ENCODE measurements around the gene B3GNT9. TPM values are rescaled to one million over a fixed set of nuclear protein-coding genes. Genes with fewer than 3 reads are reported as not detected.

The B3GNT9 gene
- total RNA-seq, 3 donors from 2014 or later, result 1.3 to 1.9 (median 1.3) TPM

DNA sequence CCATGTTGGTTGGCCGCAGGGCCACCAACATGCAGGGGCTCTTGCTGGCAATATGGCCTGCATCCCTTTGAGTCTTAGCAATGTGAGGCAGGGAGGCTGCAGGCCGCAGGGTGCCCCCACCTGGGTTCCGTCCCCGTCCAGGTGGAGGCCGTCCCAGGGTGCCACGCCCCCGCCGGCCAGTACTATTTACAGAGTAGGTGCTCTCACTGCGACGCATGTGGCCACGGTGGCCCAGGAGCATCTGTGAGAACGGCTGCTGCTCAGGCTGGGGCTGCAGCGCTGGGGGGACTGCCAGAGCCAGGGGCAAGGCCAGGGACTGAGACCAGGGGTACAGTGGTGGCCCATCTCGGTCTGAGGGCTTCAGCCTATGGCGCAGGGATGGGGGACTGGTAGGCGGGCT lies 29.4 kb upstream of the B3GNT9 start:
- Mint-ChIP-seq H3K9me3 (no peaks in the 10 kb centered on the region), H3K4me3 (no peak overlapping the region), H3K4me1 (ENCODE audit: low read depth) (peaks cover 12% of the 10 kb centered on the region), H3K36me3 (ENCODE audit: insufficient read depth) (no peaks in the 10 kb centered on the region), H3K27me3 (ENCODE audit: low read depth) (peaks cover 5% of the 10 kb centered on the region)
- DNase-seq (no peak), ATAC-seq (no peak)

DNA sequence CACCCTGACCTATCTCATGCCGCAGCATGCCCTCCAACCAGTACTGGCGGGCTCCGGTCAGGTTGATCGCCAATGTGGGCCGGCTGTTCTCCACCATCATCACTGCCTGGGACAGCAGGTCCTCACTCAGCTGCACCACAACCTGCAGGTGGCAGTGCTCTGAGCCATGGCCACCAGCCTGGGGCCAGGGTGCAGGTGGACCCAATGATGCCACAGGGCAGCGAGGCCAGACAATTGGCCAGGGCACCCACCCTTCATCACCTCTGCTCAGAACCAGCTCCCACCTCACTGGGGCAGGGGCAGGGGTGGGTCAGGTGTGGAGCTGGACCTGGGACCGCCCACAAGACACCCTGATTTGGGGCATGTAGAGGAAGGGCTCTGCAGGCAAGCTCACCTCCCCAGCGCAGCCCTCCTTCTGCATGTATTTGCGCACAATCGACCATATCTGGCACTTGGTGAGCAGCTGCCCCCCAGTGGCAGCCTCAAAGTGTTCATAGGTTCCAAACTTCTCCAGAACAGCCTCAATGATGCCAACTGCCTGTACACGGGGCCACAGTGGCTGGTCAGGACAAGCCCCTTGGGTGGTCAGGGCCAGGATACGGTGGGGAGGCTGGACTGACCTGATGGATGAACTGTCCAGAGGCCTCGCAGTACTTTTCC lies 28.8 kb upstream of the B3GNT9 start:
- H3K36me3 Mint-ChIP-seq (ENCODE audit: insufficient read depth), result no peaks in the 10 kb centered on the region
- peaks cover 6% of the 10 kb centered on the region for H3K27me3 Mint-ChIP-seq (ENCODE audit: low read depth)
- no peak for DNase-seq
- peaks cover 7% of the 10 kb centered on the region for H3K4me1 Mint-ChIP-seq (ENCODE audit: low read depth)
- no peaks in the 10 kb centered on the region for H3K9me3 Mint-ChIP-seq
- no peak overlapping the region for H3K4me3 Mint-ChIP-seq
- ATAC-seq, result no peak

DNA sequence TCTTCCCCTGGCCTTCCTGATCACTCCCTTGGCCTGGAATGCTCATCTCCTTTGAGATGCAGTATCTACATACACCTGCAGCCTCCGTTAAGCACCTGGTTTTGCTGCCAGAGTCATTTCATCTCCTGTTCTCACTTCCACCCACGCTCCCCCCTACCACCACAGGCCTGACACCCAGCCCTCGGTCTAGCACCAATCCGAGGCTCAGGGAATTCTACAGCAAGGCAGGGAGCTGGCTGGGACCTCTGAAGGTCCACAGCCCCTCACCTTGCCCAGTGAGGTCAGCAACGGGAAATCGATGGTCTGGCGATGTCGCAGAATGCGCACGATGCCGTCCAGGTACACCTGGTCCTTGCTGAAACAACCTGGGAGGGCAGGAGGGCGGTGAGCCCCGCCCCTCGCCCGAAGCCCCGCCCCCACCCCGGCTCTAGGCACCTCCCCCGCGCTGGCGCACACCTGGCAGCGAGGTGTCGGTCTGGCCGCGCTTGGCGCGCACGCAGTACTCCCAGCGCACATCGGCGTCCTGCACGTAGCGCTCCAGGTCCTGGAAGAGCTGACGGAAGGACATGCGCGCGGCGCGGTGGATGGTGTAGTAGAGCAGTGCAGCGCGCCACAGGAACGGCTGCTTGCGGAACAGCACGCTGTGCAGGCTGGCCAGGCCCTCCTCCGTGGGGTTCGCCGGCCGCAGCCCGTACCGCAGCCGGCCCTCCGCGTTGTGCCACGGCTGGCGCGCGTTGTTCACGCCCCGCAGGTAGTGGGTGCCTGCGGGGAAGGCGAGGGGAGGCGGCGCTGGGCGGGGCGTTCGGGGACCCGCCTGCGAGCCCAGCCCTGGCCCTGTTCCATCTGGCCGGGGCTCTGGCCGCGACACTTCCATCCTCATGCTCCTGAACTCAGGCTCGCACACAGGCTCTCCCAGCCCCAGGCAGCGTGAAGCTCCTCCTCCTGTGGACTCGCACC lies 27.2 kb upstream of the B3GNT9 start:
- peaks cover 16% of the 10 kb centered on the region for H3K27me3 Mint-ChIP-seq (ENCODE audit: low read depth)
- H3K4me3 Mint-ChIP-seq, result peak overlapping the region; percentile 58
- ATAC-seq, result peak; percentile 53 to 63
- DNase-seq, result peak; percentile 40
- H3K9me3 Mint-ChIP-seq, result no peaks in the 10 kb centered on the region
- H3K4me1 Mint-ChIP-seq (ENCODE audit: low read depth), result peaks cover 19% of the 10 kb centered on the region
- H3K36me3 Mint-ChIP-seq (ENCODE audit: insufficient read depth), result no peaks in the 10 kb centered on the region

DNA sequence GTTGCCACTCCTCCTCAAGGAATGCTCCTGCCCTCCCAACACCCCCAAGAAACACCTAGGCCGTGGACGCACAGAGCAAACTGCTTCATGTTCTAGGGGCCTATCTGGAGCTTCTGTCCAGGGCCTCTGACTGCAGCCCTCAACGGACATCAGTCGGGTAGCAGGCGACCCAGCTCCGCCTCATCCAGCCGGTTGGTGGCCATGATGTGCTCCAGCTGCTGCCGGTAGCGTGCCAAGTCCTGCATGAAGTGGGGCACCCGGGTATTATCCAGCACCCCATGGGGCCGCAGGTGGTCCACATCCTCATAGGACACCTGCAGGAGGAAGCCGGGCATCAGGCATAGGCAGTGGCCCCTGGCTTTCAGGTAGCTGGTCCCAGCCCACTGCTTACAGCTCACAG lies 25.9 kb upstream of the B3GNT9 start:
- Mint-ChIP-seq H3K4me1 (ENCODE audit: low read depth) (peaks cover 20% of the 10 kb centered on the region), H3K27me3 (ENCODE audit: low read depth) (peaks cover 22% of the 10 kb centered on the region)
- ATAC-seq, result no peak

DNA sequence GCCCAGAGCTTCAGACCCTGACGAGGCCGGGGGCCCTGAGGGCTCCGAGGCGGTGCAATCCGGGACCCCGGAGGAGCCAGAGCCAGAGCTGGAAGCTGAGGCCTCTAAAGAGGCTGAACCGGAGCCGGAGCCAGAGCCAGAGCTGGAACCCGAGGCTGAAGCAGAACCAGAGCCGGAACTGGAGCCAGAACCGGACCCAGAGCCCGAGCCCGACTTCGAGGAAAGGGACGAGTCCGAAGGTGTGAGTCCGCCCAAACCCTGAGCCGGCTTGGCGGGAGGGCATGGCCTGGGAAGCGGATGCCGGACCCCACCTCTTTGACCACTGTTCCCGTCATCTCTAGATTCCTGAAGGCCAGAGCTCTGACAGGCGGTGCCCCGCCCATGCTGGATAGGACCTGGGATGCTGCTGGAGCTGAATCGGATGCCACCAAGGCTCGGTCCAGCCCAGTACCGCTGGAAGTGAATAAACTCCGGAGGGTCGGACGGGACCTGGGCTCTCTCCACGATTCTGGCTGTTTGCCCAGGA lies 24.0 kb upstream of the B3GNT9 start:
- DNase-seq (no peak), ATAC-seq (peak in 1 of 2 donors; percentile 1)
- no peak overlapping the region for H3K4me3 Mint-ChIP-seq
- H3K9me3 Mint-ChIP-seq, result no peaks in the 10 kb centered on the region
- peaks cover 38% of the 10 kb centered on the region for H3K27me3 Mint-ChIP-seq (ENCODE audit: low read depth)
- no peaks in the 10 kb centered on the region for H3K36me3 Mint-ChIP-seq (ENCODE audit: insufficient read depth)
- H3K4me1 Mint-ChIP-seq (ENCODE audit: low read depth), result peaks cover 30% of the 10 kb centered on the region

More for the DNA sequence above, 25.9 kb upstream of the B3GNT9 start:
- no peaks in the 10 kb centered on the region for H3K36me3 Mint-ChIP-seq (ENCODE audit: insufficient read depth)
- no peaks in the 10 kb centered on the region for H3K9me3 Mint-ChIP-seq
- peak overlapping the region; percentile 38 for H3K4me3 Mint-ChIP-seq
- no peak for DNase-seq

DNA sequence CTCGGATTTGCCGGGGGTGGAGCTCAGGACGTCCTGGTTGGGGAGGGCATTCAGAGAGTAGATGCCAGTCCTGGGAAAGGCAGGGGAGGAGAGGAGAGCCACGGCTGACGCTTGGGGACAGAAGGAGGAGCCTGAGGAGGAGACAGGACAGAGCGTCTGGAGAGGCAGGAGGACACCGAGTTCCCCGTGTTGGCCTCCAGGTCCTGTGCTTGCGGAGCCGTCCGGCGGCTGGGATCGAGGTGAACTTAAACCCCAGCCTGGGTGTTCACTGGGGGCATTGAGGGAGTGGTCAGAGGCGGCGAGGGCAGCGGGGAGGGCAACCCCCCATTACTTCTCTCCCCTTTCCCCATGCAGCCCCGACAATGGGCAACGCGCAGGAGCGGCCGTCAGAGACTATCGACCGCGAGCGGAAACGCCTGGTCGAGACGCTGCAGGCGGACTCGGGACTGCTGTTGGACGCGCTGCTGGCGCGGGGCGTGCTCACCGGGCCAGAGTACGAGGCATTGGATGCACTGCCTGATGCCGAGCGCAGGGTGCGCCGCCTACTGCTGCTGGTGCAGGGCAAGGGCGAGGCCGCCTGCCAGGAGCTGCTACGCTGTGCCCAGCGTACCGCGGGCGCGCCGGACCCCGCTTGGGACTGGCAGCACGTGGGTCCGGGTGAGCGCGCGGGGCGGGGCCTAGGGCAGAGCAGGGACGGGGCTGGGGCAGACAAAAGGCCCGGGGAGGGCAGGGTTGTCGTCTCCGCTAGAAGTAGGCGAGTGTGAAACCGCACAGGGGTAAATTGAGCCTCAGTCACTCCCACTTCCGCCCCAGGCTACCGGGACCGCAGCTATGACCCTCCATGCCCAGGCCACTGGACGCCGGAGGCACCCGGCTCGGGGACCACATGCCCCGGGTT lies 23.3 kb upstream of the B3GNT9 start:
- peak; percentile 82 to 85 for ATAC-seq
- Mint-ChIP-seq H3K9me3 (no peaks in the 10 kb centered on the region), H3K36me3 (ENCODE audit: insufficient read depth) (no peaks in the 10 kb centered on the region), H3K4me3 (peak overlapping the region; percentile 78), H3K27me3 (ENCODE audit: low read depth) (peaks cover 43% of the 10 kb centered on the region), H3K4me1 (ENCODE audit: low read depth) (peaks cover 33% of the 10 kb centered on the region)
- peak; percentile 50 for DNase-seq

DNA sequence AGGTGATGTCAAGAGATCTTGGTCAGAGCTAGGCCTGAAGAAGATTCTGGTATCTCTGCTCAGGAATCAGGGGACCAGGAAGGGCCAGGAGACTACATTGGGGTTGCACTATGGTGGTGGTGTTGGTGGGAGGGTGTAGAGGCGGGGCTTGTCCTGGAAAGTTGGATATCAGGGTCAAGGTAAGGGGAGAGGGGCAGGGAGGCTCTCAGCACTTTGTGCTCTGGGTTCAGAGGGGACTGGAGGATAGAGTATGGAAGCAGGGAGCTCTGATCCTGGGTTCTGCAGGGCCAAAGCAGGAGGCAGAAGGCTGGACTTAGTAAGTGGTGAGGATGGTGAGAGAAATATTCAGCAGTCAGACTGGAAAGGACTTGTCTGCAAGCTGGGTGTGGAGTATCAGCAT lies 22.5 kb upstream of the B3GNT9 start:
- DNase-seq (no peak), ATAC-seq (no peak)
- Mint-ChIP-seq H3K4me3 (peak overlapping the region; percentile 78), H3K36me3 (ENCODE audit: insufficient read depth) (no peaks in the 10 kb centered on the region), H3K27me3 (ENCODE audit: low read depth) (peaks cover 47% of the 10 kb centered on the region), H3K4me1 (ENCODE audit: low read depth) (peaks cover 32% of the 10 kb centered on the region), H3K9me3 (no peaks in the 10 kb centered on the region)

DNA sequence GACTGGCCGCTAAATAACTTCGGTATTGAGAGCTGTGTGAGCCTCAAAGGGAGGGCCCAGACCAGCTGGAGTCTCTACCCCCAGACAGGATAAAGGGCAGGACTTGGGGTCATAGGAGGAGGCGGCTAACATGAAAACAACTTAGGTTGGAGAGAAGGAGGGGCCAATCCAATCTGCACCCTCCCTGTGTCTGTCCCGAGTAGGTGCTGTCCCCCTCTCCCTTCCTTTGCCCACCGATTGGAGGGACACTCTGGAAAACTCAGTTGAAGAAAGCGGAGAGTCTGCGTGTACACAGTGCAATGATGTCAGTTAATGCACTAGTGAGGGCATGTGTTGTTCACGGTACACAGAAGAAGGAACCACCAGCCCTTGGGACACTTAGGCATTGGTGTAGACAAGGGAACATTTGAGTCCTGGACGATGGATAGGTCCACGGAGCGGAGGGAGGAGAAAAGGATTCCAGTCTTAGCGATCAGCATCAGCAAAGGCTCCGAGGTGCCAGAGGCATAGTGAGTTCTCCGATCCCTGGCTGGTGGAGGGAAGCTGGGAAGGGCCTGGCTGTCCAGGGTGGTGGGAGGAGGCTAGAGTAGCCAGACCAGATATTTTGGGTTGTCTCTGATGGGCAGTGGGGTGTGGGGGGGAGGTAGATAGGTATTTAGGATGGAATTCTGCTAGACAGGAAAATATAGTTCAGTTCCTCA lies 20.3 kb upstream of the B3GNT9 start:
- DNase-seq, result no peak
- H3K4me1 Mint-ChIP-seq (ENCODE audit: low read depth), result peaks cover 29% of the 10 kb centered on the region
- H3K36me3 Mint-ChIP-seq (ENCODE audit: insufficient read depth), result no peaks in the 10 kb centered on the region
- peaks cover 69% of the 10 kb centered on the region for H3K27me3 Mint-ChIP-seq (ENCODE audit: low read depth)
- H3K4me3 Mint-ChIP-seq, result peak overlapping the region; percentile 14
- ATAC-seq, result no peak
- no peaks in the 10 kb centered on the region for H3K9me3 Mint-ChIP-seq

DNA sequence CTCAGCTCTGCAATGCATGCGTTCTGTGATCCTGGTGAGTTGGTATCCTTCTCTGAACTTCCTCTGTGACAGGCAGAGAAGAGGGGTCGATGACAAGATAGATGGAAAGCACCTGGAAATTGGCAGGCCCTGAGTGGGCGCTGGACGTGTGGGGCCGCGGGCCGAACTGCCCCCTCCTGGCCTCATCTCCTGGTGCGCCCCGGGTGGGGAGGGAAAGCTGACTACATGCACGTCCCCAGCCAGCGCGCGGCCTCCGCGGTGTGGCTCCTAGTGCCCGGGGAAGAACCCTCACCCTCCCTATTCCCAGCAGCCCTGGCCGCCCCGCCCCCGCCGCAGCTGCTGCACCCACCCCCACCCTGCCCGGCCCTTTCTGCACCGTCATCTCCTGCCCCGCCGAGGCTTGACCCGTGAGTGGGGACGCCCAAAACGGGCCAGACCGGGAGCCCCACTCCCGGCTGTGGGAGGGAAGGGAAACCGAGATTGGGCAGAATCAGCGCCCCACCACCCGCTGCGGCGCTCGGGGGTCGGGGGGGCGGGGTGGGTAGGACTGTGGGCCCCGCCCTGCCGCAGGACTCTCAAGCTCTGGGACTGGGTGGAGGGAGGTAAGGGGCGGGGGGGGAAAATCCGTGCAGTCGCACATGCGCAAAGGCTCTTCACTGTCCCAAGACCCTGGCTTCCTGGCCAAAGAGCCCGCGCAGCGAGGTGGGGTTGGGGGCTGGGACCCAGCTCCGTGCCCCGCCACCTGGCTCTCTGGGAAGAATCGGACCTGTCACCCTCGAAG lies 19.6 kb upstream of the B3GNT9 start, which contains the start of gene NOL3:
Gene NOL3, plus strand, starts transcription at position 371 of the 781 bp plus-strand sequence.
- H3K36me3 Mint-ChIP-seq (ENCODE audit: insufficient read depth), result no peaks in the 10 kb centered on the region
- peaks cover 29% of the 10 kb centered on the region for H3K4me1 Mint-ChIP-seq (ENCODE audit: low read depth)
- ATAC-seq (peak in 1 of 2 donors; percentile 5), DNase-seq (no peak)
- peak within 1 kb of the TSS; percentile 66 for H3K4me3 Mint-ChIP-seq
- H3K9me3 Mint-ChIP-seq, result no peaks in the 10 kb centered on the region
- peaks cover 71% of the 10 kb centered on the region for H3K27me3 Mint-ChIP-seq (ENCODE audit: low read depth)

DNA sequence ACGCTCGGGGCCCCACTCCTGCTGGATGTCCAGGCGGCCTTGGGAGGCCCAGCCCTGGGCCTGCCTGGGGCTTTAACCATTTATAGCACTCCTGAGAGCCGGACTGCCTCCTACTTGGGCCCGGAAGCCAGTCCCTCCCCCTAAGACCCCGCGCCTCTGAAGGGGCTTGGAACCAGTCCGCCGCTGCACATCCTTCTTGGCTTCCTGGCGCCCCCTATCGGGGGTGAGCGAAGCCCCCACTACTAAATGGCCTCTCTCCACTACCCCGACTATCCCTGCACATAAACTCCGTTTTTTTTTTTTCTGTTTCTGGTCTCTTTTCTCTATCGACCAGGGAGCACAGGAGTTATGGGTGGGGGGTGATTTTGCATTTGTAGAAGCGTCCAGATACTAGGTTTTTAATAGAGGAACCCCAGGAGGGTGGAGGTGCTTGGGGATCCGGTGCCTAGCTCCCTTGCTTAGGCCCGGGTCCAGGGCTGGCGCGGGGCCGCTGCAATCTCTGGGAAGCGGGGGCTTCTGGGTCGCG lies 18.9 kb upstream of the B3GNT9 start:
- peak overlapping the region; percentile 66 for H3K4me3 Mint-ChIP-seq
- peaks cover 34% of the 10 kb centered on the region for H3K4me1 Mint-ChIP-seq (ENCODE audit: low read depth)
- DNase-seq (no peak), ATAC-seq (no peak)
- no peaks in the 10 kb centered on the region for H3K36me3 Mint-ChIP-seq (ENCODE audit: insufficient read depth)
- no peaks in the 10 kb centered on the region for H3K9me3 Mint-ChIP-seq
- peaks cover 74% of the 10 kb centered on the region for H3K27me3 Mint-ChIP-seq (ENCODE audit: low read depth)

DNA sequence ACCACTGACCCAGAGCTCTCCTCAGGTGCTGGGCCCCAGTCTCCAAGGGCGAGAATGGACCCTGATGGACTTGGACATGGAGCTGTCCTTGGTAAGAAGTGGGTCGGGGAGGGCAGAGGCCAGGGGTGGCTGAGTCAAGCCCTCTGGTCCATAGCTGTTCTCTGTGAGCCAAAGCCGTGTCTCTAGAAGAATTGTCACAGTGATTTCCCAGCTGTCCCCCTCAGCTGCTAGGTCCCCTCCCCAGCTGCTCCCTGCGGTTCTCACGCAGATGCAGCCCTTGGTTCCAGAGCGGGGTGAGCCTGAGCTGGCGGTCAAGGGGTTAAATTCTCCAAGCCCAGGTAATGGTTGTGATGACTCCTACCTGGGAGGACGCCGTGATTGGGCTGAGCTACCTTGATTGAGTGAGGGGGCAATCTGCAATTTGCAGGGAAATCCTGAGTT lies 18.2 kb upstream of the B3GNT9 start:
- no peaks in the 10 kb centered on the region for H3K36me3 Mint-ChIP-seq (ENCODE audit: insufficient read depth)
- no peak overlapping the region for H3K4me3 Mint-ChIP-seq
- no peak for DNase-seq
- H3K4me1 Mint-ChIP-seq (ENCODE audit: low read depth), result peaks cover 36% of the 10 kb centered on the region
- no peak for ATAC-seq
- no peaks in the 10 kb centered on the region for H3K9me3 Mint-ChIP-seq
- H3K27me3 Mint-ChIP-seq (ENCODE audit: low read depth), result peaks cover 76% of the 10 kb centered on the region

DNA sequence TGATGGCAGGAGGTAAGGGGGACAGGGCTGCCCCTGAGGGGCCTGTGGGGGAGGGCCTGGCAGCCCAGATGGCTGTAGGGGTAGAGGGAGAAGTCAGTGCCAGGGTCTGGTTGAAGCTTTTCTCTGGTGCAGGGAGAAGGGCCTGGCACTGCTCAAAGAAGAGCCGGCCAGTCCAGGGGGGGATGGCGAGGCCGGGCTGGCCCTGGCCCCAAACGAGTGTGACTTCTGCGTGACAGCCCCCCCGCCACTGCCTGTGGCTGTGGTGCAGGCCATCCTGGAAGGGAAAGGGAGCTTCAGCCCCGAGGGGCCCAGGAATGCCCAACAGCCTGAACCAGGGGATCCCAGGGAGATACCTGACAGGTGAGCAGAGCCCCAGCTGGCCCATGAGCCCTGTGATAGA lies 16.8 kb upstream of the B3GNT9 start:
- Mint-ChIP-seq H3K4me3 (no peak overlapping the region), H3K9me3 (no peaks in the 10 kb centered on the region), H3K27me3 (ENCODE audit: low read depth) (peaks cover 71% of the 10 kb centered on the region), H3K36me3 (ENCODE audit: insufficient read depth) (no peaks in the 10 kb centered on the region), H3K4me1 (ENCODE audit: low read depth) (peaks cover 28% of the 10 kb centered on the region)
- ATAC-seq, result no peak
- no peak for DNase-seq
